Measurements from ENCODE around the gene LTBR. TPM values are rescaled to one million over a fixed set of nuclear protein-coding genes. Genes with fewer than 3 reads are reported as not detected.

LTBR gene
- total RNA-seq, 1 experiment from 2014 or later, result 102 TPM

Other genes starting within 250 kb of the LTBR start
- 279 and 304 TPM in 2 replicates for gene CD9, start 183.8 kb upstream of the LTBR start, total RNA-seq (2014; rRNA removed; shearing (Covaris generic))
- 0.08 TPM in 1 of 2 replicates, not detected in the other for gene PLEKHG6, start 73.5 kb upstream of the LTBR start, total RNA-seq (2014; rRNA removed; shearing (Covaris generic))
- 109 and 132 TPM in 2 replicates for gene TNFRSF1A, start 42.1 kb upstream of the LTBR start, total RNA-seq (2014; rRNA removed; shearing (Covaris generic))
- gene SCNN1A, start 8.6 kb upstream of the LTBR start, total RNA-seq (2014; rRNA removed; shearing (Covaris generic)), result 0.18 and 4.7 TPM in 2 replicates
- not detected in 2 replicates for gene CD27, start 60.8 kb downstream of the LTBR start, total RNA-seq (2014; rRNA removed; shearing (Covaris generic))
- gene TAPBPL, start 67.9 kb downstream of the LTBR start, total RNA-seq (2014; rRNA removed; shearing (Covaris generic)), result 1.1 and 5.4 TPM in 2 replicates
- gene VAMP1, start 86.5 kb downstream of the LTBR start, total RNA-seq (2014; rRNA removed; shearing (Covaris generic)), result 2.4 and 6.4 TPM in 2 replicates
- 213 and 264 TPM in 2 replicates for gene MRPL51, start 109.1 kb downstream of the LTBR start, total RNA-seq (2014; rRNA removed; shearing (Covaris generic))
- gene NCAPD2, start 109.9 kb downstream of the LTBR start, total RNA-seq (2014; rRNA removed; shearing (Covaris generic)), result 84.0 and 131 TPM in 2 replicates
- gene GAPDH, start 150.4 kb downstream of the LTBR start, total RNA-seq (2014; rRNA removed; shearing (Covaris generic)), result 5,440 and 7,155 TPM in 2 replicates
- gene IFFO1, start 171.9 kb downstream of the LTBR start, total RNA-seq (2014; rRNA removed; shearing (Covaris generic)), result 12.1 and 14.9 TPM in 2 replicates
- 48.3 and 76.6 TPM in 2 replicates for gene NOP2, start 184.1 kb downstream of the LTBR start, total RNA-seq (2014; rRNA removed; shearing (Covaris generic))
- 178 and 180 TPM in 2 replicates for gene CHD4, start 223.2 kb downstream of the LTBR start, total RNA-seq (2014; rRNA removed; shearing (Covaris generic))